ENCODE results near the gene HSPG2. TPM values are rescaled to one million over a fixed set of nuclear protein-coding genes. Genes with fewer than 3 reads are reported as not detected.

HSPG2 gene
- total RNA-seq, 2 experiments from 2014 or later = 3.2 to 3.8 TPM

- Mint-ChIP-seq H3K4me1 (ENCODE audit: low read depth) (no peaks in the 10 kb centered on the region), H3K4me3 (no peak overlapping the region), H3K36me3 (ENCODE audit: low read depth) (no peaks in the 10 kb centered on the region), H3K27ac (no peak overlapping the region), H3K9me3 (ENCODE audit: insufficient read depth) (no peaks in the 10 kb centered on the region), H3K27me3 (ENCODE audit: low read depth) (no peaks in the 10 kb centered on the region)
- DNase-seq (no peak), ATAC-seq (no peak)
- ChIA-PET CTCF (no interaction called here), POLR2A (interaction anchor here (1.7 kb wide), 1 partner anchor 42 kb away, joined by 4 read pairs; the partner anchor contains the start of gene USP48)
Measured at GRCh38 chr1:21823980-21824702, 113.0 kb downstream of the HSPG2 start.

DNA sequence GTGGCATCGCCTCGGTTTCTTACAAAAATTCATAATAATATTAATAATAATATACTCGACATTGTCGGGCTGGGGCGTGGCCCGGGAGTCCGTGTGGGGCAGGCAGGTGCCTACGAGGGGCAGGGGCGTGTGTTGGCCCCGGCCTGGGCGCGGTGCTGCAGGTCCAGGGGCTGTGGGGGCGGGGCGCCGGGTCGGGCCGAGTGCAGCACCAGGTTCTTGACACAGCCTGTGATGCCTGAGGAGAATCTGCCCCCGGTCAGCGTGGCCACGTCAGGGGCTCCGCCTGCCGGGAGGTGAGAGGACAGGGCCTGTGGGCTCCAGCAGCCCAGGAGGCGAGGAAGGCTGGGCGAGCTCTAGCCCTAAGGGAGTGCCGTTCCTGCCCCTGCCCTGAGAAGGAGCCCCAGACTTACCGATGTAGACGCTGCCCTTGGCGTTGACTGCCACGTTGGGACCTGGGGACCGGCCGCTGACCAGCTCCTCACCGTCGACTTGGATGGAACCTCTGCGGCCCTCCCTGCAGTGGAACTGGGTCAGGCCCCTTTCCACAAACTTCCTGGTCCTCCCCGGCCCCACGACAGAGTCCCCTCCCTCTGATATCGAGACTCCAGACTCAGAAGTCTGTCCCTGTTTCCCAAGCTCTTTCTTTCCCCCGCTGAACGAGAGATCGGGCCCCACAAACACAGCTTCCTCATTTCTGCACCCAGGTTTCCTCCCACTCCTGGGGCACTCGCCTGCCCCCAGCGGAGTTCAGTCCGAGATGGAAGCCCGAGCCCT lies 113.7 kb downstream of the HSPG2 start:
- DNase-seq = no peak
- no peaks in the 10 kb centered on the region for H3K27me3 Mint-ChIP-seq (ENCODE audit: low read depth)
- no peaks in the 10 kb centered on the region for H3K36me3 Mint-ChIP-seq (ENCODE audit: low read depth)
- ChIA-PET CTCF (no interaction called here), POLR2A (interaction anchor here (1.7 kb wide), 1 partner anchor 41 kb away, joined by 4 read pairs; the partner anchor contains the start of gene USP48)
- H3K4me1 Mint-ChIP-seq (ENCODE audit: low read depth) = peaks cover 3% of the 10 kb centered on the region
- no peaks in the 10 kb centered on the region for H3K9me3 Mint-ChIP-seq (ENCODE audit: insufficient read depth)
- ATAC-seq = no peak
- no peak overlapping the region for H3K27ac Mint-ChIP-seq
- H3K4me3 Mint-ChIP-seq = no peak overlapping the region

- DNase-seq (no peak), ATAC-seq (no peak)
- no peak overlapping the region for H3K4me3 Mint-ChIP-seq
- POLR2A ChIA-PET = no interaction called here
- H3K27me3 Mint-ChIP-seq (ENCODE audit: low read depth) = no peaks in the 10 kb centered on the region
- CTCF ChIA-PET = no interaction called here
- H3K9me3 Mint-ChIP-seq (ENCODE audit: insufficient read depth) = no peaks in the 10 kb centered on the region
- no peaks in the 10 kb centered on the region for H3K36me3 Mint-ChIP-seq (ENCODE audit: low read depth)
- no peak overlapping the region for H3K27ac Mint-ChIP-seq
- peaks cover 4% of the 10 kb centered on the region for H3K4me1 Mint-ChIP-seq (ENCODE audit: low read depth)
Measured at GRCh38 chr1:21822349-21822748, 114.8 kb downstream of the HSPG2 start.

- Mint-ChIP-seq H3K27ac (no peak overlapping the region), H3K4me3 (no peak overlapping the region), H3K9me3 (ENCODE audit: insufficient read depth) (no peaks in the 10 kb centered on the region), H3K27me3 (ENCODE audit: low read depth) (no peaks in the 10 kb centered on the region), H3K4me1 (ENCODE audit: low read depth) (peaks cover 4% of the 10 kb centered on the region), H3K36me3 (ENCODE audit: low read depth) (no peaks in the 10 kb centered on the region)
- DNase-seq (no peak), ATAC-seq (no peak)
- POLR2A ChIA-PET = no interaction called here
- CTCF ChIA-PET = no interaction called here
Measured at GRCh38 chr1:21821385-21822019, 115.6 kb downstream of the HSPG2 start.

GRCh38 chr1:21820597-21821232 lies 116.4 kb downstream of the HSPG2 start:
- no peak for ATAC-seq
- Mint-ChIP-seq H3K4me1 (ENCODE audit: low read depth) (peaks cover 4% of the 10 kb centered on the region), H3K9me3 (ENCODE audit: insufficient read depth) (no peaks in the 10 kb centered on the region), H3K36me3 (ENCODE audit: low read depth) (no peaks in the 10 kb centered on the region), H3K27ac (no peak overlapping the region), H3K27me3 (ENCODE audit: low read depth) (no peaks in the 10 kb centered on the region), H3K4me3 (no peak overlapping the region)
- no peak for DNase-seq
- ChIA-PET CTCF (no interaction called here), POLR2A (no interaction called here)

DNA sequence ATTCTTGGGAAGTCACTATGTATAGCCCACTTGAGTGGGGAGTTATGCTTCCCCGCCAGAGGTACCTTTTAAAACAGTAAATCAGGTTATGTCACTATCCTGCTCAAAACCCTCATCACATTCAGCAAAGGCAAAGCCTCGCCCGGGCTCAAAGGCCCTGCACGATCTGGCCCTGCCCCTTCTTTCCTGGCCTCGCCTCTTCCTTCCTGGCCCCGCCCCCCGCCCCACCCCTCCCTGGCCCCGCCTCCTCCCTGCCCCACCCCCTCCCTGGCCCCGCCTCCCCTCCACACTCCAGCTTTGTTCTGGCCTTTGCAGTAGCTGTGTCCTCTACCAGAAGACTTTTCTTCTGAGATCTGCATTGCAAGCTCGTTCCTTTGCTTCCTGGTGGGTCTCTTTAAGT lies 118.5 kb downstream of the HSPG2 start:
- DNase-seq (peak; percentile 59), ATAC-seq (peak; percentile 45)
- Mint-ChIP-seq H3K4me3 (no peak overlapping the region), H3K4me1 (ENCODE audit: low read depth) (peaks cover 10% of the 10 kb centered on the region), H3K36me3 (ENCODE audit: low read depth) (no peaks in the 10 kb centered on the region), H3K27ac (no peak overlapping the region), H3K9me3 (ENCODE audit: insufficient read depth) (no peaks in the 10 kb centered on the region), H3K27me3 (ENCODE audit: low read depth) (peaks cover 4% of the 10 kb centered on the region)
- CTCF ChIA-PET = no interaction called here
- POLR2A ChIA-PET = interaction anchor here (0.6 kb wide), 1 partner anchor 167 kb away, joined by 5 read pairs; no protein-coding TSS in a partner anchor

GRCh38 chr1:21816602-21817302 lies 120.4 kb downstream of the HSPG2 start:
- H3K36me3 Mint-ChIP-seq (ENCODE audit: low read depth) = no peaks in the 10 kb centered on the region
- H3K9me3 Mint-ChIP-seq (ENCODE audit: insufficient read depth) = no peaks in the 10 kb centered on the region
- no peak overlapping the region for H3K27ac Mint-ChIP-seq
- peaks cover 14% of the 10 kb centered on the region for H3K27me3 Mint-ChIP-seq (ENCODE audit: low read depth)
- ChIA-PET POLR2A (no interaction called here), CTCF (no interaction called here)
- H3K4me1 Mint-ChIP-seq (ENCODE audit: low read depth) = peaks cover 10% of the 10 kb centered on the region
- no peak for DNase-seq
- no peak overlapping the region for H3K4me3 Mint-ChIP-seq
- no peak for ATAC-seq

GRCh38 chr1:21815724-21816321 lies 121.3 kb downstream of the HSPG2 start:
- H3K27ac Mint-ChIP-seq = no peak overlapping the region
- DNase-seq (no peak), ATAC-seq (no peak)
- no peaks in the 10 kb centered on the region for H3K9me3 Mint-ChIP-seq (ENCODE audit: insufficient read depth)
- H3K27me3 Mint-ChIP-seq (ENCODE audit: low read depth) = peaks cover 17% of the 10 kb centered on the region
- ChIA-PET POLR2A (interaction anchor here (0.5 kb wide), 1 partner anchor 65 kb away, joined by 3 read pairs; no protein-coding TSS in a partner anchor), CTCF (no interaction called here)
- H3K36me3 Mint-ChIP-seq (ENCODE audit: low read depth) = no peaks in the 10 kb centered on the region
- H3K4me1 Mint-ChIP-seq (ENCODE audit: low read depth) = peaks cover 10% of the 10 kb centered on the region
- no peak overlapping the region for H3K4me3 Mint-ChIP-seq

GRCh38 chr1:21814981-21815582 lies 122.0 kb downstream of the HSPG2 start:
- H3K4me1 Mint-ChIP-seq (ENCODE audit: low read depth) = peaks cover 10% of the 10 kb centered on the region
- H3K27me3 Mint-ChIP-seq (ENCODE audit: low read depth) = peaks cover 17% of the 10 kb centered on the region
- no peak overlapping the region for H3K27ac Mint-ChIP-seq
- DNase-seq (no peak), ATAC-seq (no peak)
- H3K4me3 Mint-ChIP-seq = no peak overlapping the region
- CTCF ChIA-PET = interaction anchor here (1.3 kb wide), 1 partner anchor 70 kb away, joined by 3 read pairs; no protein-coding TSS in a partner anchor
- no peaks in the 10 kb centered on the region for H3K9me3 Mint-ChIP-seq (ENCODE audit: insufficient read depth)
- POLR2A ChIA-PET = interaction anchor here (0.5 kb wide), 1 partner anchor 64 kb away, joined by 3 read pairs; no protein-coding TSS in a partner anchor
- no peaks in the 10 kb centered on the region for H3K36me3 Mint-ChIP-seq (ENCODE audit: low read depth)

DNA sequence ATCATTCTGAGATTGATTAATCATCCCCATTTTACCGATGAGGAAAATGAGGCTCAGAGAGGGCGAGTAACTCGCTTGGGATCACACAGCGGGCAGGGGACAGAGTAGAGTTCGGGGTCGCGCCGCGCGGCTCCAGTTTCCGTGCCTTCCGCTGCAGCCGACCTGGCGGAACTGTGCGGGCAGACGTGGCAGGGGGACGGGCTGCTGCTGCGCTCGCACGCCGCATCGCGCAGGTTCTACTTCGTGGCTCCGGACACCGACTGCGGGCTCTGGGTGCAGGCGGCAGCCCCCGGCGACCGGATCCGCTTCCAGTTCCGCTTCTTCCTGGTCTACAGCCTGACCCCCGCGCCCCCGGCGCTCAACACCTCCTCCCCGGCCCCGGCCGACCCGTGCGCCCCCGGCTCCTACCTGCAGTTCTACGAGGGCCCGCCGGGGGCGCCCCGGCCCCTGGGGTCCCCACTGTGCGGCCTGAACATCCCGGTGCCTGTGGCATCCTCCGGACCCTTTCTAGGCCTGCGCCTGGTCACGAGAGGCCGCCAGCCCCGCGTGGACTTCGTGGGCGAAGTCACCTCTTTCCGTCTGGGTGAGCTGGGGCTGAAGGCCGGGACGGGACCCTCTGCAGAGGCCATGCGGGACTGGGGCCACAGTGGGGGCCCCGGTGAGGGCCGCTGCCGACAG lies 122.7 kb downstream of the HSPG2 start:
- DNase-seq (peak; percentile 35), ATAC-seq (peak; percentile 71)
- Mint-ChIP-seq H3K9me3 (ENCODE audit: insufficient read depth) (no peaks in the 10 kb centered on the region), H3K27me3 (ENCODE audit: low read depth) (peaks cover 17% of the 10 kb centered on the region), H3K27ac (no peak overlapping the region), H3K4me1 (ENCODE audit: low read depth) (peaks cover 10% of the 10 kb centered on the region), H3K36me3 (ENCODE audit: low read depth) (no peaks in the 10 kb centered on the region), H3K4me3 (peak overlapping the region; percentile 46)
- POLR2A ChIA-PET = no interaction called here
- CTCF ChIA-PET = interaction anchor here (1.3 kb wide), 1 partner anchor 70 kb away, joined by 3 read pairs; no protein-coding TSS in a partner anchor
